ENCODE data around the gene POLR1D.

The POLR1D gene

GRCh38 chr13:27641711-27642502 is 20.2 kb downstream of the POLR1D start:
- no peak for DNase-seq

DNA sequence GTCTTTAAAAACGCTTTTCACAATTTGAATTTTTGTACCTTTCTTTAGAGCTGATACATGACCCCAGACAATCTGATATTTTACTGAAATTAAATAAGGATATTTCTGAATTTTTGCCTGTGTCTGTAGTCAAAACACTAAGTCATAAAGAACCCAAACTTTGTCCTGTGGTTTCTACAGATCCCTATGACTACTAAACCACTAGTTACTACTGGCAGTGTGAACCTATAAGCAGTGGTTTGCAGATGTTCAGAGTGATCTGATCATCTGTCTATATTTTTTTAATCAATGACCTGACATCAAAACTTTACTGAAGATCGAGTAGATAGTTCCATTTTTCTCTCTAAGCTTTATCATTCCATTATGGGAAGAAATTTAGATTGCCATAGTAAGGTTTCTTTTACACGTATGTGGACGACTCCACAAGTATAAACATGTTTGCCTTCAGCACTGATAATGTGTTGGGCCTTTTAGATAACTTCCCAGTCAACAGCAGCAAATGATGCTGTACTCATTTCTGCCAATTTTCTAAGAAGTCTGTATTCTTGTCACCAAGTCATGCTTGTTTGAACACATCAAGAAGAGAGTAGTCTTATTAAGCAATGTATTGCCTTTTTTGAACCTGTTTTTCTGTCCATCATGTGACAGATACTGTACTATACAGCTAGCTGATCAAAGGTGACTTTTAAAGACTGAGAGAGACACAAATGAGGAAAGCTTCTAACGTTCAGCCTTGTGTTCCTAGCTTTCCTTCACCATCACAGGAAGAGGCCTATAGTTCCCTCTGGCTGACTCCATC is 21.8 kb downstream of the POLR1D start:
- DNase-seq = no peak

- no peak for DNase-seq
Measured at GRCh38 chr13:27644302-27644701, 22.6 kb downstream of the POLR1D start.

DNA sequence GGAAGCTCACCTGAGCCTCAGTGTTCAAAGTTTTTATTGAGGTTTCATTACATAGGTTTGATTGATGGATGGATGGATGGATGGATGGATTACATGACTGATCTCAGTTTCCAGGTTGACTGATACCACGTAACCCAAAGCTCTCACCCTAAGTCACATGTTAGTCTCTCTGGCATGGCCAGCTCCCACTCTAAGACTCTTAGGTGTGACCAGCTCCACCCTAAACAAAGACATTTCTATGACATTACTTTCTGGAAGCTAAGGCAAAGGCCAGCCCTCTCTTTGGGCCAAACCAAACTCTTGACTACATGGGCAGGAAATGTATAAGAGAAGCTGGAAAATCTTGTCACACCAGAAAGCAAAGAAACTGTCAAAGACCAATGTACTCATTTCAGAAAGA is 28.6 kb downstream of the POLR1D start:
- no peak for DNase-seq

- DNase-seq = no peak
Measured at GRCh38 chr13:27654059-27654458, 32.4 kb downstream of the POLR1D start.

DNA sequence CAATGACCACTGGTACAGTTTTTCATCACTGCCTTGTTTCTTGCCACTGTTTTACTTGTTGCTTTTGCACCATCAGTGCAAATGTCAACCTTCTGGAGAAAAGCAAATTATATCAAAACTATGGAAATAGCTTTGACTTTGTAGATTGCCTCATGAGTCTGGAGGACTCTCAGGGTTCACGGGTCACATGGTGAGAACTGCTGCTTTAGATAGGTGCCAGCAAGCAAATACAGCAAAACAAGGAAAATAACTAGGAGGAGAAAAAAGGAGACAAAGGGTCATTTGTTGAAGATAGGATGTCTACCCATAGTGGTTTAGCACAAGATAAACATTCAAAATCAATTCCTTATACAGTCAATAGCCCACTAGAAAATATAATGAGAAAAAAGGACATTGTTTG is 33.1 kb downstream of the POLR1D start:
- no peak for DNase-seq

DNA sequence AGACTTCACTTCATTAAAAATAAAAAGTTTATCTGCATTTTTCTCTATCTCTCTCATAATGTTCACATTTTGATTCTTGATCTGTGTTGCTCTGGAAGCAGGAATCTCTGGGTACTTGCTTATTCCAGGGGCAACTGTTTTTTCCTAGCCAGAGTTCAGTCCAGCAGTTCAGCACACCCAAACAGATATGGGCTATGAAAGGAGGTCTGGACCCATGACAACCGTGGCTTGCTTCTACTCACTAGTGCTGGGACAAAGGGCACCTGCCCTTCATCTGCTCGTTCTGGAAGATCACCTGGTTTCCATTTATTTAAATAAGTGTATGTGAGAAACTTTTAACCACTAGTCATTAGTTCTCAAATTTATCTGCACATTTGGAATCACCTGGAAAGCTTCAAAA is 36.0 kb downstream of the POLR1D start:
- no peak for DNase-seq

DNA sequence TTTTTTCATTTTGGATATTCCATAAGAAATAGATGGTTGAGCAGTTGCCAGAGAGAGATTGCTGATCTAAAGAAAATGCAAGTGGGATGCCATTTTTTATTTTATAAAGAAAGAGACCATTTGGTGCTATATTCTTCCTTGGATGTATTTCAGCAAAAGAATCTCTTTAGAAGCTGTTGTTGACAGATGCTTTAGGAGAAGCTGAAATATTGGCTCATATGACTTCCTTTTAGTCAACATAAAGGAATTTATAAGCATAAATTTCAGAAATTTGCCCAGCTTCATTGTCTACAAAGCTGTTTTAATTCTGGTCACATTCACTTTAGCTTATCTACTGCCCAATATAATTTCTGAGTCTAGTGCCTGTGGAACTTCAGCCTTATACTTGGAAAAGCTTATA is 36.9 kb downstream of the POLR1D start:
- DNase-seq = no peak

DNA sequence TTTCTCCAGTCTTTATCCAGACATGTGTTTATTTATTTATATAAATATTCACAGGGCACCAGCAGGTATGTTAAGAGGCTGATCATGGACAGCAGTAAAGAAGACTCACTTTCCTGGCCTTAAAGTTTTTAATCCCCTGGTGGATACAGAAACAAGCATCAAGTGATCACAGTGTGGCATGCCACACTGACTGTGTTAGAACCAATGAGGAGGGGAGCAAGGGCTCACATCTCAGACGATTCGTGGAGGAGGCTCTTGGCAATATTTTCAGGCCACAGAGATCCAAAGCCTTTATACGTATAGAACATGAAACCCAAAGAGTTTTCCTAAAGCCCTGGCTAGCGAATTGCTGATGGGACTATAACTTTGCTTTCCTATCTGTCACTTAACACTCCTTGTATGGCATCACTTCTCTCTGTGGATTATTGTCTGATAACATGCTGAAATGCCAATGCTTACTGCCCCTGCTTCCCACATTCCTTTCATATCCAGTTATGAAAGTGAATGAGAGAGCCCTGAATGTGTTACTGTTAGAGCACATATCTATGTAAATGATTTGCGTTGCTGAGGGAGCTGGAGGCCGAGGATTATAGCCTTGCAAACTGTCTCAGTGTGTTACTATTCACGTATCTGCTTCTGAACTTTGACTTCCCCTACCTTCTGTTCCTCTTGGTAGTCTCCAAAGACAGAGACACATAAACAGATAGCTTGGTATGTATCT is 37.6 kb downstream of the POLR1D start:
- DNase-seq = no peak

DNA sequence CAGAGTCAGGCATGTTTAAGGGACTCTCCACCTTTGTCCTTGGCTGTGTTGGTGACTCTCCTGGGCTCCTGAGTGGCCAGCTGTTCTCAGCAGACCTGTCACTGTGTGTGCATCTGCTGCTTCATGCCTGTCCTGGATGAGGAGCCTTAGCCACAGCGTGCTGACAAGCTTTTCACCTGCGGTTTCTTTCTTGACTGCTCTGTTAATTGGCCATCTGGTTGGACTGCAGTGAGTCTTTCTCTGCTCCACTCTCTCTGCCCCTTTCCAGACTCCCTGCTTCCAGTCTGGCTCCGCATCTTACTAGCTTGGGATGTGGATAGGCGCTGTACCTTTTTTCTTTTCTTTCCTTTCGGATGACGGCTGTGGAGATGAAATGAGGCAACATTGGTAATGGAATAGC is 38.8 kb downstream of the POLR1D start:
- DNase-seq = no peak

GRCh38 chr13:27661017-27661416 is 39.3 kb downstream of the POLR1D start:
- DNase-seq = no peak

GRCh38 chr13:27662738-27663470 is 41.2 kb downstream of the POLR1D start:
- no peak for DNase-seq

GRCh38 chr13:27663947-27664346 is 42.3 kb downstream of the POLR1D start:
- DNase-seq = no peak

DNA sequence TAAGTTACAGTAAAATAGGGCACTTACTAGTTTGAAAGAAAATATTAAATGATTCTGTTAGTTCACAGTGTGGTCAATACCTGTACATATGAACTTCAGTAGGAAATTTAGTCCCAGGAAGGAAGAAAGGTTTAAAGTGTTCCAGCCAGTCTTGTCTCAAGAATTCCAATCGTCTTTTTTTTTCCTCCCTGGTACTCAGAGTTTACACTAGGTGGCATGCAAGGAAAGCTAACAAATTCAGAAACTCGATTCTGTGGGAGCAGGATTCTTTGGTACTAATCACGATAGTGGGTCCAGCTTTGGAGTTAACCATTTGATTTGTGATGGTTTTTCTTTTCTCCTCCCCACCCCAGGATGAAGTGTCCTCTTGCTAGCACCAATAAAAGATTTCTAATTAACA is 43.6 kb downstream of the POLR1D start:
- DNase-seq = no peak

DNA sequence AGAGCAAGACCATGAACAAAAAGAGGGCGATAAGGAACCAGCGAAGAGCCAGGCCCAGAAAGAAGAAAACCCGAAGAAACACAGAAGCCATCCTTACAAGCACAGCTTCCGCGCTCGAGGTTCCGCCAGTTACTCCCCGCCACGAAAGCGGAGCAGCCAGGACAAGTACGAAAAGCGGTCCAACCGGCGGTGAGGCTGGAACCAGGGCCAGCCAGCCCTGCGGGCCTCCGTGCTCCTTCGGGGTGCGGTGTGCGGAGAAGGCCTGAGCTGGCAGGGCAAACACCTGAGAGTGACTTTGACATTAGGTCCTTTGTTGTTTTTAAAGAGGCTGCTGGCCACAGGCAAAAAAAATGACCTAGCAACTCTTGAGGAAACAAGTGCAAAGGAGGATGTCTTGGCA is 44.1 kb downstream of the POLR1D start:
- DNase-seq = no peak

DNA sequence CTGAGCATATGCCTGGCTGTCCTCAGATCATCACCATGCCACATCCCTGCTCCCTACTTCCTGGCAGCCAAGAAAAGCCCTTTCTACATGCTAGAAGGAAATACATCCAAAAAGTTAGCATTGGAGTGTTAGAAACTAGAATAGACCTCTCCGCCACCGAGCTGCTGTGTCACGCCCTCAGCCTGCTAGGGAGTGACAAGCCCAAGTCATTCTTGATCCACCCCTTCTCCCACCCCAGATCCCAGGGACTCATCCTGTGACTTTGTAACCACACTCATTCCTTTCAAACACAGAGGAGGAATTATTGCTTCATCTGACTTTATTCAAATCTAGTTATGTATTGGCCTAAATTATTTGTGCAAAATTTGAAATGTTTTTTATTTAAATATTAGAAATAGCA is 45.3 kb downstream of the POLR1D start:
- DNase-seq = no peak

DNA sequence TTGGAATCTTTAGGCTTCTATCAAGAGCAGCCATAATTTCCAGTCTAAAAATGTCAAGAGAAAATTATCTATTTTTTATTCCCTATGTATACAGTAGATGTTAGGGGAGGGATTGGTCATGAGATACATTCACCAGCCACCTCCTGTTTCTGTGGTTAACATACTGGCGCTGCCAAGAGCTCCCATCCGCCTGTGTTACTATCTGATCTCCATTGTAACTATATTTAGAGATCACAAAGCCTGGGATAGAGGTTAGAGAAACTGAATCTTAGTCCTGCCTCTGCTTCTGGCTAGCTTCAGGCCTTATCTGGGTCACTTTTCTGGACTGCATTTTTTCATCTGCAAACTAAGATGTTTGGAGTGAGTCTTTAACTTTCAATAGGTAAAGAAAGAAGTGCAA is 46.3 kb downstream of the POLR1D start:
- no peak for DNase-seq

DNA sequence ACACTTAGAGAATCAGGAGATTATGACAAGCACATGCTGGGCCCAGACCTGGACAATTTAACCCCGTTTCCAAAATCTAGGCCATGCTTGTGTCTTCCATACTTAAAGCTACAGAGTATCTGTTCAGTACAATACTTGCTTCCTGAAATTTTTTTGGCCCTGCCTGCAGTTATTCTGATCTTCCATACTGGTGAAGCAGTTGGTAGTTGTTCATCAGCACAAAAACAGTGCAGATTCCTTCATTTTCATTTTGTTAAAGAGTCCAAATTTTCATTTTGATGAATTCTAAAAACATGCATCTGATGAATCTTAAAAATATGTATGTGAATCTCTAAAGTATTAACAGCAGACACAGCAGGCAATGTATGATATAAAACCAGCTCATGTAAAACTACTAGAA is 49.2 kb downstream of the POLR1D start:
- no peak for DNase-seq

DNA sequence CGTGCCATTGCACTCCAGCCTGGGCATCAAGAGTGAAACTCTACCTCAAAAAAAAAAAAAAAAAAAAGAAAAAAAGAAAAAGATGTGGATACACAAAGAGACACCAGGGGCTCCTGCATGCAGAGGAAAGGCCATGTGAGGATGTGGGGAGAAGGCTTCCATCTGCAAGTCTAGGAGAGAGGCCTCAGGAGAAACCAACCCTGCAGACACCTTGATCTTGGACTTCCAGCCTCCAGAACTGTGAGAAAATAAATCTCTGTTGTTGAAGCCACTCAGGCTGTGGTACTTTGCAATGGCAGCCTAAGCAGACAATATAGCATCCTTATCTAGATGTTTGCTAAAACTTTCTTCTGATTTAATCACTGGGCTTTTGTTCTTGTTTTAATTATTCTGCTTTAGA is 50.3 kb downstream of the POLR1D start:
- no peak for DNase-seq
